Natural killer cell (primary cell): ENCODE measurements around the gene SERPIND1. TPM values are rescaled to one million over a fixed set of nuclear protein-coding genes. Genes with fewer than 3 reads are reported as not detected.

ENCODE experiments used
- ATAC-seq, 3 donors: fragments of 150-1000 bp in 2 of 3; fragments of 200-7000 bp in 1 of 3; cut with Tn5 transposase; 1 replicate in 1 of 3; 2 replicates in 2 of 3; pipeline ENCODE4 v1.10.0; 2021; ENCODE audit warnings: mild to moderate bottlenecking in 2 of 3, moderate library complexity in 2 of 3
- DNase-seq, 2 donors: peaks; one replicate each; pipeline versions ENCODE4 v3.0.0 to v3.0.0-alpha.2; 2013 to 2021; ENCODE audit warnings: mixed read lengths in 1 of 2
- H3K27ac ChIP-seq: one replicate; pipeline ENCODE4 v1.5.1; 2013; ENCODE audit warnings: mild to moderate bottlenecking, low read length
- H3K27me3 ChIP-seq: one replicate; pipeline ENCODE4 v1.6.1; 2013; ENCODE audit warnings: low read length; ENCODE audit not compliant: control insufficient read depth, insufficient read depth
- H3K36me3 ChIP-seq: one replicate; pipeline ENCODE4 v1.6.1; 2013; ENCODE audit warnings: low read length; ENCODE audit not compliant: control insufficient read depth, insufficient read depth
- H3K4me1 ChIP-seq: one replicate; pipeline ENCODE4 v1.6.1; 2013; ENCODE audit warnings: low read length; ENCODE audit not compliant: control insufficient read depth, insufficient read depth
- H3K4me3 ChIP-seq: one replicate; pipeline ENCODE4 v1.5.1; 2013; ENCODE audit warnings: low read length
- H3K9me3 ChIP-seq: one replicate; pipeline ENCODE4 v1.6.1; 2013; ENCODE audit warnings: low read length; ENCODE audit not compliant: control insufficient read depth, insufficient read depth
- H3K27ac Mint-ChIP-seq, 2 donors: one replicate each; pipeline ENCODE4 v1.8.0; 2022; ENCODE audit warnings: mild to moderate bottlenecking in 2 of 2, mixed read lengths in 2 of 2, moderate library complexity in 1 of 2
- H3K27me3 Mint-ChIP-seq, 2 donors: one replicate each; pipeline ENCODE4 v1.8.0; 2022; ENCODE audit warnings: low read depth in 2 of 2, mixed read lengths in 2 of 2
- H3K36me3 Mint-ChIP-seq: one replicate; pipeline ENCODE4 v1.8.0; 2022; ENCODE audit warnings: mixed read lengths
- H3K4me1 Mint-ChIP-seq, 2 donors: one replicate each; pipeline ENCODE4 v1.8.0; 2022; ENCODE audit warnings: mixed read lengths in 2 of 2
- H3K4me3 Mint-ChIP-seq: one replicate; pipeline ENCODE4 v1.8.0; 2022; ENCODE audit warnings: mild to moderate bottlenecking, moderate library complexity, mixed read lengths
- H3K9me3 Mint-ChIP-seq, 2 donors: one replicate each; pipeline ENCODE4 v1.8.0; 2022; ENCODE audit warnings: mixed read lengths in 2 of 2
- CTCF ChIP-seq: fragments of 200-600 bp; IDR thresholded peaks from one replicate; pipeline ENCODE4 v1.8.0; 2022; ENCODE audit warnings: antibody characterized with exemption
- WGBS: methylation state at CpG from one replicate; pipeline ENCODE4 v1.1.7; 2013; ENCODE audit warnings: missing lambda C conversion rate; ENCODE audit not compliant: insufficient coverage; 5-methylcytosine and 5-hydroxymethylcytosine counted together
- intact Hi-C: fragments of 100-400 bp; cut with micrococcal nuclease; formaldehyde crosslinking; loops from one replicate; pipeline ENCODE4 v1.14.2; 2022
- total RNA-seq, 4 donors: library from RNA; stranded (reverse); fragments of 120-200 nt in 1 of 4; gene quantifications; one replicate each; pipeline versions ENCODE4 v1.2.3 to v1.2.4, GENCODE V29; 2013 to 2022

SERPIND1 gene
- total RNA-seq, 3 donors from 2014 or later (not counting 1 experiment from before 2014, with no cell fraction given): 0.43 TPM; not detected in 2

GRCh38 chr22:20809538-20810185 lies 35.7 kb downstream of the SERPIND1 start:
- H3K4me3 Mint-ChIP-seq: no peak overlapping the region
- H3K36me3 Mint-ChIP-seq: no peaks in the 10 kb centered on the region
- H3K4me3 ChIP-seq: no peak overlapping the region
- H3K4me1 ChIP-seq: no peaks in the 10 kb centered on the region
- no peak overlapping the region for H3K27ac Mint-ChIP-seq
- no peak for TF ChIP-seq CTCF
- H3K9me3 Mint-ChIP-seq: no peaks in the 10 kb centered on the region
- WGBS: 81% methylated on average over 6 of the region's 6 CpGs
- H3K27me3 ChIP-seq: no peaks in the 10 kb centered on the region
- DNase-seq (no peak), ATAC-seq (no peak)
- H3K9me3 ChIP-seq: no peaks in the 10 kb centered on the region
- H3K27me3 Mint-ChIP-seq: no peaks in the 10 kb centered on the region
- intact Hi-C loops: no loop called here
- H3K27ac ChIP-seq: no peak overlapping the region
- peaks cover 64% of the 10 kb centered on the region for H3K36me3 ChIP-seq
- peaks cover 10 to 12% of the 10 kb centered on the region in 2 donors for H3K4me1 Mint-ChIP-seq

- no peak for TF ChIP-seq CTCF
- H3K27ac Mint-ChIP-seq: peak overlapping the region; percentile 58 to 76
- Histone ChIP-seq H3K9me3 (no peaks in the 10 kb centered on the region), H3K4me3 (no peak overlapping the region), H3K4me1 (no peaks in the 10 kb centered on the region), H3K27ac (peak overlapping the region; percentile 29), H3K36me3 (peaks cover 59% of the 10 kb centered on the region), H3K27me3 (no peaks in the 10 kb centered on the region)
- H3K4me3 Mint-ChIP-seq: no peak overlapping the region
- intact Hi-C loops: no loop called here
- peaks cover 5% of the 10 kb centered on the region for H3K36me3 Mint-ChIP-seq
- H3K27me3 Mint-ChIP-seq: no peaks in the 10 kb centered on the region
- DNase-seq (peak in 1 of 2 donors; percentile 73), ATAC-seq (peak in 2 of 3 donors; percentile 24 to 40)
- H3K4me1 Mint-ChIP-seq: peaks cover 10 to 12% of the 10 kb centered on the region in 2 donors
- H3K9me3 Mint-ChIP-seq: no peaks in the 10 kb centered on the region
- WGBS: 54% methylated on average over 9 of the region's 9 CpGs
Observed at GRCh38 chr22:20810645-20811044, 36.7 kb downstream of the SERPIND1 start.

- Histone ChIP-seq H3K27me3 (no peaks in the 10 kb centered on the region), H3K9me3 (no peaks in the 10 kb centered on the region), H3K36me3 (peaks cover 59% of the 10 kb centered on the region), H3K4me3 (no peak overlapping the region), H3K27ac (no peak overlapping the region), H3K4me1 (no peaks in the 10 kb centered on the region)
- no peak overlapping the region for H3K4me3 Mint-ChIP-seq
- DNase-seq (no peak), ATAC-seq (peak in 2 of 3 donors; percentile 38 to 52)
- intact Hi-C loops: no loop called here
- 75% methylated on average over 1 of the region's 1 CpG for WGBS
- peaks cover 7% of the 10 kb centered on the region for H3K36me3 Mint-ChIP-seq
- no peak for TF ChIP-seq CTCF
- peak overlapping the region; percentile 58 to 76 for H3K27ac Mint-ChIP-seq
- H3K27me3 Mint-ChIP-seq: no peaks in the 10 kb centered on the region
- no peaks in the 10 kb centered on the region for H3K9me3 Mint-ChIP-seq
- peaks cover 10 to 12% of the 10 kb centered on the region in 2 donors for H3K4me1 Mint-ChIP-seq
Observed at GRCh38 chr22:20811171-20811570, 37.3 kb downstream of the SERPIND1 start.
